ENCODE data around the gene RIF1.
A peak's percentile ranks its signal among the peaks of the same experiment; 100 is the strongest.

GRCh38 chr2:151437630-151438029 is 27.9 kb downstream of the RIF1 start:
- TF ChIP-seq POLR2A (IDR thresholded peaks at IDR 0.05) (no peak), CTCF (IDR thresholded peaks at IDR 0.05) (peak; percentile 62 to 80 (median 74))

Data from transverse colon (tissue), 3 donors.